Measurements from ENCODE around the gene ABCG4.

The ABCG4 gene

DNA sequence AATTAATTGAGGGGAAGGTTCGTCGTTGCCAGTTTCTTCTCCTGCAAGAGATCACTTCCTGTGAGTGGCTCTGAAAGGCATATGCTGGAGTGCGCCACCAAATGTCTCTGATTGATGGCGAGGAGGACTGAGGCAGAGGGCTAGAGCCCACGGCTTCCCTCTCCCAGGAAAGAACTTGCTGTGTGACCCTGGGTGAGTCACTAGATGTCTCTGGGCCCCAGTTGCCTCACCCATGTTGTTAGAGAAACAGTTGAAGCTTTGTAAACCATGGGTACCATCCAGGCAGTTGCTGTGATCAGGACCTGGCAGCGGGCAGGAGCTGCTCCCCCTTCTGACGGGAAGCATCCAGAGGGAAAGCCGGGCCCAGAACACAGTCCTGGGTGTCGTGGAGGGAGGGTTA, 3.2 kb downstream of the ABCG4 start:
- TF ChIP-seq CTCF (IDR thresholded peaks at IDR 0.05): no peak

DNA sequence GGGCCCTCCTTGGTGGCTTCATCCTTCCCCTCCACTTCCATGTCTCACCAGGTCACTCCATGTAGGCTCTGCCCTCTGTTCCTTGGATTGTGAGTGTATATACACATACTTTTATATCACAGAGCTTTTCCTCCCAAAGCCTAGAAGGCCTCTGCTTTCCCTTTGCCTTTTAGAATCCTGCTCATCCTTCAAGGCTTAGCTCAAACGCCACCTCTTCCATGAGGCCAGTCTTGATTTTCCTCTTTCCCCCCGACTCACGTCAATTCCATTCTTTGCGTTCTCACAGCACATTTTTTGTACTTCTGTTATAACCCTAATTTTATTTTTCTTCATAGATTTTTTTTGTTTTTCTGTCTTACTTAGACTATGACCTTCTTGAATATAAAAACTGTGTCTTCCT, 3.8 kb downstream of the ABCG4 start:
- TF ChIP-seq CTCF (IDR thresholded peaks at IDR 0.05): no peak

DNA sequence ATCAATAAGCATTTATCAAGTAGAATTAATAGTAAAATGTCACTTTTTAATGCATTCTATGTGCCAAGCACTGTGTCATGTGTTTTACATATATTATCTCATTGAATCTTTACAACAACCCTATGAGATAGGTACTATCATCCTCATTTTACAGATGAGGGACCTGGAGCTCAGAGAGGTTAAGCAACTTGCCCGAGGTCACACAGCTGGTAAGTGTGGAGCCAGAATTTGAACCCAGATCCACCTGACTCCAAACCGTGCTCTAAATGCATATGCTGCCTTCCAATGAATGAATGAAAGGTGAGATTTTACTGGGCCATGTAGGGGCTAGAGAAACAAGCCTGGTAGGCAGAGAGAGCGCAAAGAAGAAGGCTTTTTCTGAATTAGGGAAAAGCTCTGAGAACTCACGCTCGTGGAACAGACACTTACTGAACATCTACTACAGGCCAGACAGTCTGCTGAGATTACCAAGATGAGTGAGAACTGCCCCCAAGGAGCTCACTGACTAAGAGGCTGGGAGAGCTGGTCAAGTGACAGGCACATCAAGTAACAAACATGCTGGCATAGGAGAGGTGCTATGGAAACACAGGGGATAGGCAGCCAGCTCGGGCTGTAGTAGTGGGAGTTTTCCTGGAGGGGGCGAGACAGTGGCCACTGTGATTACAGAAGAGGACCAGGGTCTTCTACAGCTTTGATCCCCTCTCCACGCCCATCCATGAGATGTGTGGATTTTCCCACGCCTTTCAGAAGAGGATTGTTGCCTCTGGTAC, 4.4 kb downstream of the ABCG4 start:
- no peak for TF ChIP-seq CTCF (IDR thresholded peaks at IDR 0.05)

GRCh38 chr11:119154178-119154577, 5.3 kb downstream of the ABCG4 start:
- TF ChIP-seq CTCF (IDR thresholded peaks at IDR 0.05): no peak

GRCh38 chr11:119155733-119156492, 7.1 kb downstream of the ABCG4 start:
- no peak for TF ChIP-seq CTCF (IDR thresholded peaks at IDR 0.05)

DNA sequence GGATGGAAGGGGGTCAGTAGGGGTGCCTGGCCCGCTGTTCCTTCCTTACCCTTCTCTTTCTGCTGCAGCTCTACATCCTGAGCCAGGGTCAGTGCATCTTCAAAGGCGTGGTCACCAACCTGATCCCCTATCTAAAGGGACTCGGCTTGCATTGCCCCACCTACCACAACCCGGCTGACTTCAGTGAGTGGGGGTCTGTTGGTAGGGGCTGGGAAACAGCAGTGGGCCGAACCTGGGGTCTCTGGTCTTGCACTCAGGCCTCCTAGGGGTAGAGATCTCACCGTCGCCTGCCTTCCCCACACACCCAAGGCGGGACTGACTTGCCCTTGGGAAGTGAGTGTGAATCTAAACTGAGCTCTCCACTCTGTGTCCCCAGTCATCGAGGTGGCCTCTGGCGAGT, 7.6 kb downstream of the ABCG4 start:
- TF ChIP-seq CTCF (IDR thresholded peaks at IDR 0.05): no peak

GRCh38 chr11:119157063-119157462, 8.2 kb downstream of the ABCG4 start:
- no peak for TF ChIP-seq CTCF (IDR thresholded peaks at IDR 0.05)
